ENCODE results near the gene SPOCK1. TPM values are rescaled to one million over a fixed set of nuclear protein-coding genes. Genes with fewer than 3 reads are reported as not detected.

SPOCK1 gene
- total RNA-seq, 4 donors from 2014 or later, result 1.1 to 6.4 (median 4.2) TPM; not detected in 1

DNA sequence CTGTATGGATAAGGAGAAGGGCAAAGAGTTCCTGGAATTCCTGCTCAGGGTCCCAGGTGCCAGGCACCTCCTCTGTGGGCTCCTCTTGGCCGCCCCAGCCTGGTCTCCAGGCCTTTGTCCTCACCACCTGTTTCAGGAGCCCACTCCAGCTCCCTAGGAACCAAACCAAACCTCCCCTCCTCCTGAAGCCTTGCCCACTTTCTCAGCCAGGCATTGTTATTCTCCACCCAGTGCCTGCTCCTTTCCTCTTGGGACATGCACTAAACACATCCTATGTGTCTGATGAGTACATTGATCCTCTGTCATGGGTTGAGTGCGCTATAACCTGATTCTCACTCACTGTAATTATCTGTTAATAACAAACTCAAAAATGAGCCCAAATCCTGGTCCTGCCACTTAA lies 189.8 kb downstream of the SPOCK1 start:
- Histone ChIP-seq H3K36me3 (no peaks in the 10 kb centered on the region), H3K4me1 (no peaks in the 10 kb centered on the region), H3K9me3 (no peaks in the 10 kb centered on the region), H3K4me3 (no peak overlapping the region), H3K27ac (no peak overlapping the region), H3K27me3 (no peaks in the 10 kb centered on the region)
- DNase-seq, result no peak
- TF ChIP-seq POLR2A (IDR thresholded peaks at IDR 0.05), result no peak
- no peak for TF ChIP-seq CTCF (IDR thresholded peaks at IDR 0.05)

- Histone ChIP-seq H3K27me3 (no peaks in the 10 kb centered on the region), H3K4me3 (no peak overlapping the region), H3K36me3 (no peaks in the 10 kb centered on the region), H3K9me3 (no peaks in the 10 kb centered on the region), H3K27ac (no peak overlapping the region), H3K4me1 (no peaks in the 10 kb centered on the region)
- TF ChIP-seq POLR2A (IDR thresholded peaks at IDR 0.05) (no peak), CTCF (IDR thresholded peaks at IDR 0.05) (no peak)
- DNase-seq, result no peak
Measured at GRCh38 chr5:137308311-137308710, 190.8 kb downstream of the SPOCK1 start.

DNA sequence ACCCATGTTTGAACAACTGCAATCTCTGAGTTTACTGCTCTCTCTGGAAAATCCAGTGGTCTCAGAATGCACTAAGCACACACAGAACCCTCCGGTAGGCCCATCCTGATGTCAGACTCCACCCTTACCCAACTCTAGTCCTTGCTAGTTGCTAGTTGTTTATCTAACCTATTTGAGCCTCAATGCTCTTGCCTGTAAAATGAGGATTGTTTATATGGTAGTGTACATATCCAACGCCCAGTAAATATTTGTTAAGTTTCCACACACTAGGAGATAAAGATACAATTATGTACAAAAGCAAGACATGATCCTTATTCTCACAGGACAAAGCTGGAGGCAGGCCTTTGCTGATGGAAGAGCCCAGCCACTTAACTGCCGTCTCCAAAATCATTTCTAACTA lies 192.2 kb downstream of the SPOCK1 start:
- DNase-seq, result no peak
- H3K36me3 ChIP-seq, result no peaks in the 10 kb centered on the region
- H3K27ac ChIP-seq, result no peak overlapping the region
- H3K4me1 ChIP-seq, result no peaks in the 10 kb centered on the region
- no peaks in the 10 kb centered on the region for H3K9me3 ChIP-seq
- no peaks in the 10 kb centered on the region for H3K27me3 ChIP-seq
- no peak for TF ChIP-seq CTCF (IDR thresholded peaks at IDR 0.05)
- TF ChIP-seq POLR2A (IDR thresholded peaks at IDR 0.05), result no peak
- H3K4me3 ChIP-seq, result no peak overlapping the region

- no peak for DNase-seq
- no peak for TF ChIP-seq CTCF (IDR thresholded peaks at IDR 0.05)
- no peak for TF ChIP-seq POLR2A (IDR thresholded peaks at IDR 0.05)
- no peaks in the 10 kb centered on the region for H3K9me3 ChIP-seq
Measured at GRCh38 chr5:137305971-137306602, 193.0 kb downstream of the SPOCK1 start.

DNA sequence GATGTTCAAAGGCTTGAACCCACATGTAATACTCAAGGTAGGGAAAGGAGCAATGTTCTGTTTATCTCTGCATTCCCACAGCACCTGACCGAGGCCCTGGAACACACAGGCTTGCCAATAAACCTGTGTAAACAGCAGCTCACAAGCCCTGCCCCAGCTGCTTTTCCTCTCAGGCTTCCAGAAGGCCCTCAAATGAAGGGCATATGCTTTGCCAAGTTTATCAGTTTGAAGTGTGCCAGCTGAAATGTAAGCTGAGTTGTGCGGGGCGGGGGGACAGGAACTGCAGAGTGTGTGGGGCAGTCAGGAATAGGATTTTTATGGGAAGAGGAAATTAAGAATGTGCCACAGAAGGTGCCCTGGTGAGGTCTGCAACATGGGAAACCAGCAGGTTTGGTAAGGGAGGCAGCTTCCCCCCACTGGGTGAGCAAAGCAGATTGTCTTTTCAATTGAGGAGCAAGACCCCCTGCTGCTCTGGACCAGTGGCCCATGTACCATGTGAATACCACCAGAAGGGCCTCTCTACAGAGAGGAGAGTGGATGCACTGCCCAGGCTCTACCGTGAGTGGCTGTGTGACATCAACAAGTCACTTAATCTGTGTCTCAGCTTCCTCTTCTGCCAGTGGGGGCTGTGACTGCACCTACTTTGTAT lies 194.8 kb downstream of the SPOCK1 start:
- no peaks in the 10 kb centered on the region for H3K27me3 ChIP-seq
- TF ChIP-seq POLR2A (IDR thresholded peaks at IDR 0.05) (no peak), CTCF (IDR thresholded peaks at IDR 0.05) (no peak)
- H3K27ac ChIP-seq, result no peak overlapping the region
- H3K36me3 ChIP-seq, result no peaks in the 10 kb centered on the region
- H3K4me3 ChIP-seq, result no peak overlapping the region
- H3K9me3 ChIP-seq, result no peaks in the 10 kb centered on the region
- DNase-seq, result no peak
- H3K4me1 ChIP-seq, result no peaks in the 10 kb centered on the region

More at GRCh38 chr5:137305971-137306602, 193.0 kb downstream of the SPOCK1 start:
- no peak overlapping the region for H3K27ac ChIP-seq
- no peaks in the 10 kb centered on the region for H3K27me3 ChIP-seq
- no peaks in the 10 kb centered on the region for H3K36me3 ChIP-seq
- no peak overlapping the region for H3K4me3 ChIP-seq
- H3K4me1 ChIP-seq, result no peaks in the 10 kb centered on the region

Measured in Peyer's patch (tissue), 4 donors.